NCI-H1417 (cell line): Measurements from ENCODE around the gene SPO11.

Experiments used
- DNase-seq, 3 experiments: peaks; one replicate each; lab custom pipeline; 2025; lab: John Stamatoyannopoulos, UW

Gene SPO11

DNA sequence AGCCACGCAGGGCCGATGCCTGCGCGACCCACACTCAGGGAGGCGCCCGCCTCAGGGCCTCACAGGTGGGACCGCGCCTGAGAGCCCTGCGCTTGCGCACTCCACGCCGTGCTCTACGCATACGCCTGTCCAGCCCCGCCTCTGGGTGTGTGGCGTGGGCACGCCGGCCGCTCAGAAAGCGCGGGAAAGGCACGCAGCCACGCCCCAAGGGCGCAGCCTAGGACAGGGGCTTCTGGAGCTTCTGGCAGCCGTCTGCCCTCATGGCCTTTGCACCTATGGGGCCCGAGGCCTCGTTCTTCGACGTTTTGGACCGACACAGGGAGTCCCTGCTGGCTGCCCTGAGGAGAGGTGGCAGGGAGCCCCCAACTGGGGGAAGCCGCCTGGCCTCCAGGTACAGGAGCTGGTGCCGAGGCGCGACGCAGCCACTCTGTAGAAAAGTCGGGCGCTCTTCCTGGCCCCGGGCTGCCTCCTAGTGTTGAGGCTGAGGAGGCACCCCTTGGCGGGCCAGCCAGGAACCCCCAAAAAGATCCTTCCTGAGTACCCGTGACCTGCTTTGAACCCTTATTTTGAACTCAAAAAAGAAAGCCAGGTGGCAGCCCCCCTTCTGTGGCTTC is at the start of gene SPO11:
Gene SPO11 (plus strand): TSS at position 196 of the 614 bp plus-strand sequence. CDS start 65 bp downstream, at position 261.
- DNase-seq, result no peak

DNA sequence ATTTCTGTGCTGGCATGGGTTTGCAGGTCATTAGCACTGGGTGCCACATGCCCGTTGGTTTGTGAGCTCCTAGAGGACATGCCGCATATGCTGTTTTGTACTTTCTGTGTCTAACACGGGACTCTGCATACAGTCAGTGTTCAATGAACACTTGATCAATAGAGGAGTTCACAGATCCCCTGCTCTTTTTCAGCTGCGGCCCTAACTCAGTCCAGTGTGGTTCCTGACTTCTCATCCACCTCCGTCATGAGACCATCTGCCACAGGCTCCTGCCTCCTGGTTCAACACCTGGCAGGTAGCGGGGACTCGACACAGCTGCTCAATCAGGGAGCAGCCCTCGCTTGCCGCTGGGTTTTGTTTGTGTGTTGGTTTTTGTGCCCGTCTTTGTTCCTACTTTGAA is 49.4 kb upstream of the SPO11 start:
- peak in 1 of 3 experiments; percentile 7 for DNase-seq

DNA sequence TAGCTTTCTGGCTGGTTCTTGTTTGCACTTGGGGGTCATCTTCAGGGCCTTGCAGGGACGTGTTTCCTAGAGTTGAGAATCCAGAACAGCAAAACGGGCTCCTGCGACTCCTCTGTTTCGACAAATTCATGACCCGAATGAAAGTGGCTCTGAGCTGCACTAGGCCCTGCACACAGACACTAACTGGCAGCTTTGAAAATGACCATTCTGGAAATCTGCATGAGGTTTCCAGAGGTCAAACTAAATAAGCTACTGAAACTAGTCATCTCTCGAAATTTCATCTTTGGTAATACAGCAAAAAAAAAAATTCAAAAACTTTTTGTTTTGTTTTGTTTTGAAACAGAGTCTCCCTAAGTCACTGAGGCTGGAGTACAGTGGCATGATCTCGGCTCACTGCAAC is 47.7 kb upstream of the SPO11 start:
- DNase-seq, result no peak

DNA sequence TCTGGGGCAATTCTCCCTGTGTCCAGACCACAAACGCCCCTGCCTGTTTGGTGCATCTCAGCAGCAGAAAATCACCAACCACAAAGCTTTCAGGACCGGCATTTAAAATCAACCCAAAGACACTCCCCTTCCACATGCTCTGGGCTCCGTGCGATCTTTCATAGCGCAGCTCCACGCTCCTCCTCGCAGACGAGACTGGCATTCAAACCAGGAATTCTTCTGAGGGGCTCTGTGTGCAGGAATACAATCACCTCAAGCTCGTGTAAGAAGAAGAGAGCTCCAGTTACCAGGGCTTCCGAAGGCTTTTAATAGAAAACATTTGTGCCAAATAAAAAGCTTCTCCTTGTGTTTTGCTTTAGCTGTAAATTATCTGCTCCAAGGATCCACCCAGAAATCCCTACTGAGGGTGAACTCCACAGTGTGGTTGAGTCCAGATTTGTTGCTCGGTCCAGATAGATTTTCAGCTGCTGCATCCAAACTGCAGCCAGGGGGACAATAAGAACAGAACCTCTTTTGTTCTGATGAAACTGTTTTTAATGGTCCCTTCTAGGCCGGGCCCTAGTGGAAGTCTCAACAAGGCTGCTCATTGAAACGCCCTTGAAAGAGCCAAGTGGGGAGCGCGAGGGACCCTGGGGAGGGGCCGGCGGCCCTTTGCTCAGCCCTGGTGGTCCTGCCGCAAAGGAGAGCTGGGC is 46.8 kb upstream of the SPO11 start:
- no peak for DNase-seq

GRCh38 chr20:57283860-57284259 is 45.7 kb upstream of the SPO11 start:
- no peak for DNase-seq

DNA sequence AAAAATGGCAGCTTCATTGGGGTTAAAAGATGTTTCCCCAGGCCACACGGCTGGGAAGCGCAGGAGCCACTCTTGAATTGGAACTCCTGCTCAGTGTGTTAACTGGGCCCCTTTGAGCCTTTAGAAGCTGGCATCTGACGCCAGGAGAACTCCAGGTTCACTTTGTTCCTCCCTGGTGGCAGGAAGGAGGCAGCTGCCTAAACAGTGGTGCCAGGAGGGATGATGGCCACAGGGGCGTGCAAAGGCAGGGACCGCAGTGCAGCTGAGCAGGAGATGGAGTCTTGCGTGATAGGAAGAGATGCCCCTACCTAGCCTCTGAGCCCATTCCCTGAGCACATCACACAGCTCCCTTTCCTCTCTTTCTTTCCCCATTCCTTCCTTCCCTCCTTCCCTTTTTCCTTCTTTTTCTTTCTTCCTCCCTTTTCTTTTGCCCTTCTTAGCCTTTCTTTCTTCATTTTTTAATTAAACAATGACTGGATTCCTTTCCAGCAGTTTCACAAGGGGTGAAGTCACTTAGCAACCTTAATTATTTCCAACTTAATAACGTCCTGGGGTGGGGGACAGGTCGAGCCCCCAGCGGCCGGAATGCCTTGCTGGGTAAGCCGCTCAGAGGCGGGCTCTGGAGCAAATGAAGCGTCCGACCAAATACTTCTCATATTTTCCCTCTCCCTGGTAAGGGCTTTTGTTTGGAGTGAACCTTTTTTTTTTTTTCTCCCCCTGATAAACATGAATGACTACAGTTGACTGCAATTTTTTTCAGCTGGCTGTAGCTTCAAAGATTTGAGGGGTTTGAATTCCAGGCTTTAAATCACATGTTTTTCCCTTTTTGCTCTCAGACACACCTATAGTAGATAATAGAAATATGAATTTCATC is 42.4 kb upstream of the SPO11 start:
- DNase-seq, result no peak

- no peak for DNase-seq
Observed at GRCh38 chr20:57287901-57288300, 41.7 kb upstream of the SPO11 start.

GRCh38 chr20:57288651-57289277 is 40.8 kb upstream of the SPO11 start:
- no peak for DNase-seq

DNA sequence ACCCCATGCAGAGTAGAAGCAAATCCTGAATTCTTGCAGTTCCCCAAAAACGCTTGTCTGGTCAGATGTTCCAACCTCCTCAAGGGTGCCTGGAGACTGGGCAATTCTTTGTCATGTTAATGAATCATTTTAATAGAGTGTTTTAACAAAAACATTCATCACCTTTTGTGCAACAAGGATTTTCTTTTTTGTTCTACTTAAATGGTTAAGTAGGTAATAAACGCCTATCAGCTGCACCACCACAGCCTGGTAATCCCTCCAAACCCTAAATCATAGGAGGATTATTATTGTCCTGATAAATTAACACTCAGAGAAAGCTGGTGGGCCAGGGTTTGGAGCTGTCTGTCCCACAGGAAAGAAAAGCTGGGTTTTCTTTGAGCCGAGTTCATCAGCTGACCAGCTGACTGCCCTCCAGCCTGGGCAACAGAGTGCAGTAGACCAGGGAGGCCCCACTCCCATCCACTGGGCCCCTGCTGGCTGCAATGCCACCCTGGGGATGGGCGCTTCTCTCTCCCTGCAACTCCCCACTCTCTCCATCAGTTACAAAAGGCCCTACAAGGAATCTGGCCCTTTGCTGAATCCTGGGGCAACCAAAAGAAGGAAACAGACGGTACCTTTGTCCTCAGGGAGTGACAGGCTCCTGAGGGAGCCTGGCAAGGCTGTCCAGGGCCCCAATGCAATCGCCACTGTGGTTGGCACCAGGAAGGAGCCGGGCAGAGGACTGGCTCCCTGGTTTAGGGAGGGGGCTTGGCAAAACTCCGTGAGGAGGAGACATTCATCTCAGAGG is 40.0 kb upstream of the SPO11 start:
- DNase-seq, result no peak

DNA sequence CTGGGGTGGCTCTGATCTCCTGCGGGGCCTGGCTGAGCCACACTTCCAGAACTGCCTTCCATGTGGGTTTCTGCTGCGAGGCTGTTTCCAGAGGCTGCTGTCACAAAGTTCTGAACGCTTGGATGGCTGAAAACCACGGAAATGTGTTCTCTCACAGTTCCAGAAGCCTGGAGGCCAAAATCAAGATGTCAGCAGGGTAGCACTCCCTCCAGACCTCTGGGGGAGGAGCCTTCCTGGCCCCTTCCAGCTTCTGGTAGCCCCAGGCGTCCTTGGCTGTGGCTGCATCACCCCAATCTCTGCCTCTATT is 39.5 kb upstream of the SPO11 start:
- DNase-seq, result no peak

GRCh38 chr20:57291003-57291402 is 38.6 kb upstream of the SPO11 start:
- DNase-seq, result no peak

DNA sequence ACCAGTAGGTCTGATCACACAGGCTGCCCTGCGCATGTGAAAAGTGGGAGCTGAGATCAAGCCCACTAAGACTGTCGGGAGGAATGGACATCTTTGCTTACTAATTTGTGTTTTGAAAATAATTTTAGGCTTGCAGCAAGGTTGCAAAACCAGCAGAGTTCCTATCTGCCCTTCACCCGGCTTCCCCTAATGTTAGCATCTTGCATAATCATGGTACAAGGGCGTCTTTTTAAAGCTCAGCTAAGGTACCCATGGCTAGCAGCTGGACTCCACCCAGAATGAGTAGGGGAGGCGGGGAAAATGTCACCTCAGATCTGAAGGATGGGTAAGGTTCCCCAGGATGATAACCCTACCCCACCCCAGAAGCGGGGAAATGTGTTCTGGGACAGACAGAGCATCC is 37.9 kb upstream of the SPO11 start:
- DNase-seq, result no peak

GRCh38 chr20:57292611-57293010 is 37.0 kb upstream of the SPO11 start:
- no peak for DNase-seq

- DNase-seq, result no peak
Observed at GRCh38 chr20:57293995-57294394, 35.6 kb upstream of the SPO11 start.

DNA sequence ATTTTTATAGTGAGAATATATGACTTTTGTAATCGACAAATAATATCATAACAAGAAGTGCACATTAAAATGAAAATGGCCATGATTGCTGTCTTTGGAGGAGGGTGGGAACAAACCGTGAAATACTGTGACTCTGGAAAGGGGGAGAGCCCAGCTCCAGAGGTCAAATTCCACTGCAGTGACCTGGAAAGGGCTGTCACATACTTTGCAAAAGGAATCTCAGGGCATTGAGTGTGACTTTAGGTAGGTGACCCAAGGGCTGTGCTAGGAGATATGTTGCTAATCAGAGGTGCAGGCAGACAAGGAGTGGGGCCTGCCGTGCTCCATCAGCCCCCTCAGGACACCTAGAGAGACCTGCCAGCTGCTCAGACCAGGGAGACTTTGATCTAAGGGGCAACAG is 35.1 kb upstream of the SPO11 start:
- DNase-seq, result no peak

DNA sequence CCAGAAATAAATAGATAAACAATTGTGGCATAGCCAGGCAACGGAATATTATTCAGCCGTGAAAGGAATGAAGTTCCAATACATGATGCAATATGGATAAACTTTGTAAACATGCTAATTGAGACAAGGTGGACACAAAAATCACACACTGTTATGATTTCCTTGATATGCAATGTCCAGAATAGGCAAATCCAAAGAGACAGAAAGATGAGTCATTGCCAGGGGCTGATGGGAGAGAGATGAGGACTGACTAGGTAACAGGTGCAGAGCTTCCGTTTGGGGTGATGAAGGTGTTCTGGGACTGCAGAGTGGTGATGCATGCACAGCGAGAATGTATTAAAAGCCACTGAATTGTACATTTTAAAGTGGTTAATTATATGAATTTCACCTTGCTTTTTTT is 31.1 kb upstream of the SPO11 start:
- DNase-seq, result no peak

DNA sequence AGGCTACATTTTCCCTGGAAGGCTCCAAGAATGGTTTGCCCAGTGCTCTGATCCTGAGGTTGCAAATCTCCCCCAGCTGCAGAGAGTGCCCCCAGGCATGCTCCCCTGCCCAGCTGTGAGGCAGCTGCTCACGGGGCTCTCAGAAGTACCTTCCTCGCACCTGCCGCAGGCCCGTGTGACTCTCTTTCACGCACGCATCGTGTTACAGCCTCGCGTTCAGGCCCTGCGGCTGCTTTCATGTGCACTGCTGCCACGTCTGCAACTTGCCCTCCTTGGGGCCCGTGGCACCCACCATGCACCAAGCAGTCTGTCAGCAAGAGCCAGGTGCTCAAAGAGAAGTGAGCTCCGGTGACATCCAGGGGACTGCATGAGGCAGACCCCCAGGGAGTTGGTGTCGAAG is 28.6 kb upstream of the SPO11 start:
- peak in 1 of 3 experiments; percentile 33 for DNase-seq

DNA sequence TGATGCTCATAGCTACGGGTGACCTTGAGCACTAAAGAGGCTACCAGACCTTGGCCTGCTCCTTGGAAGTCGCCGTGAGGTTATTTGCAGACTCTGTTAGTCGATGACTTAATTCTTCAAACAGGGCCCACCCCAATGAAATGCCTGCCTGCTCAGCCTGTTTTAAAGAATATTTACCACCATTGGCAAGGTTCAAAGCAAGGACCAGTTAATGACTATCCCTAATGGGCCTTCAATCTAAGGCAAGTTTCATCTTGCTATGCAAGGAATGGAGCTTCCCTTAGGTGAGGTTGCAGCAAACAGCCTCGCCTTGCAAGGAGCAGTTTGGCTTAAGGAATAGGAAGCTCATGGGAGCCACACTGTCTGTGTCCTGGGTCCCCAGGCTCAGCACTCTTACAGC is 22.9 kb upstream of the SPO11 start:
- DNase-seq, result no peak

GRCh38 chr20:57308451-57309271 is 20.9 kb upstream of the SPO11 start:
- no peak for DNase-seq

GRCh38 chr20:57309544-57310115 is 20.0 kb upstream of the SPO11 start:
- no peak for DNase-seq
